Measurements from ENCODE around the gene LGR5. TPM values are rescaled to one million over a fixed set of nuclear protein-coding genes. Genes with fewer than 3 reads are reported as not detected.

LGR5 gene
- total RNA-seq, 1 experiment from 2014 or later: 28.4 TPM

DNA sequence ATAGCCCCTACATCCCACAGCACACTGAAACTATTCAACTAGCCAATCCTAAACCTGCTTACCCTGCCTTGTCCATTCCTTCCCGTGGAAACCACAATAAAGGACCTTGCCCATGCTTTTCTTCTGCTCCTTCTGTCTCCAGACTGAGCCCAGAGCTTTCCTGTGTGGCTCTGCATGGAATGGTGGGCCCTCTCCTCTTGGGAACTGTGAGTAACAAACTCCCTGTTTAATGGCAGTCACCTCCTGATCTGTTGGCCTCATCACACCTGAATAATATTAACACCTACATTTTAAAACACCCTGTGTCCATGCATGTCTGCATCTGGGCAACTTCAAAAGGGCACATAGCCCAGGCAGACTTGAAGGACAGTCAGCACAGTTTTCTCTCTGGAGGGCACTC lies 12.4 kb downstream of the LGR5 start:
- BruUV-seq (replicated peaks): no TSS peak
- TF ChIP-seq, protein P1, sequence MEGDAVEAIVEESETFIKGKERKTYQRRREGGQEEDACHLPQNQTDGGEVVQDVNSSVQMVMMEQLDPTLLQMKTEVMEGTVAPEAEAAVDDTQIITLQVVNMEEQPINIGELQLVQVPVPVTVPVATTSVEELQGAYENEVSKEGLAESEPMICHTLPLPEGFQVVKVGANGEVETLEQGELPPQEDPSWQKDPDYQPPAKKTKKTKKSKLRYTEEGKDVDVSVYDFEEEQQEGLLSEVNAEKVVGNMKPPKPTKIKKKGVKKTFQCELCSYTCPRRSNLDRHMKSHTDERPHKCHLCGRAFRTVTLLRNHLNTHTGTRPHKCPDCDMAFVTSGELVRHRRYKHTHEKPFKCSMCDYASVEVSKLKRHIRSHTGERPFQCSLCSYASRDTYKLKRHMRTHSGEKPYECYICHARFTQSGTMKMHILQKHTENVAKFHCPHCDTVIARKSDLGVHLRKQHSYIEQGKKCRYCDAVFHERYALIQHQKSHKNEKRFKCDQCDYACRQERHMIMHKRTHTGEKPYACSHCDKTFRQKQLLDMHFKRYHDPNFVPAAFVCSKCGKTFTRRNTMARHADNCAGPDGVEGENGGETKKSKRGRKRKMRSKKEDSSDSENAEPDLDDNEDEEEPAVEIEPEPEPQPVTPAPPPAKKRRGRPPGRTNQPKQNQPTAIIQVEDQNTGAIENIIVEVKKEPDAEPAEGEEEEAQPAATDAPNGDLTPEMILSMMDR (IDR thresholded peaks at IDR 0.05; ENCODE audit: insufficient read depth in 1 of 2, low read depth in 1 of 2, low read length in 1 of 2, severe bottlenecking in 1 of 2, unreplicated experiment in 1 of 2): no peak
- no peak overlapping the region for H3K27ac Mint-ChIP-seq (ENCODE audit: unreplicated experiment)
- no peaks in the 10 kb centered on the region for H3K9me3 Mint-ChIP-seq (ENCODE audit: unreplicated experiment)
- no peaks in the 10 kb centered on the region for H3K27me3 Mint-ChIP-seq (ENCODE audit: insufficient read depth, unreplicated experiment)
- peaks cover 10% of the 10 kb centered on the region for H3K36me3 Mint-ChIP-seq (ENCODE audit: insufficient read depth, unreplicated experiment)
- H3K36me3 ChIP-seq (ENCODE audit: control insufficient read depth, insufficient read depth, low read length): no peaks in the 10 kb centered on the region
- intact Hi-C loops (cut with micrococcal nuclease; ENCODE audit: unreplicated experiment): no loop called here
- H3K4me3 ChIP-seq (ENCODE audit: low read depth, low read length): no peak overlapping the region
- POLR2A ChIA-PET: no interaction called here
- no peaks in the 10 kb centered on the region for H3K4me1 ChIP-seq
- no peak overlapping the region for H3K4me3 Mint-ChIP-seq (ENCODE audit: unreplicated experiment)
- CTCF ChIA-PET: no interaction called here
- no peaks in the 10 kb centered on the region for H3K27me3 ChIP-seq (replicated peaks; ENCODE audit: control insufficient read depth, insufficient read depth, low read length)
- no peaks in the 10 kb centered on the region for H3K9me3 ChIP-seq
- no peak for DNase-seq
- no peaks in the 10 kb centered on the region for H3K4me1 Mint-ChIP-seq (ENCODE audit: low read depth, unreplicated experiment)

DNA sequence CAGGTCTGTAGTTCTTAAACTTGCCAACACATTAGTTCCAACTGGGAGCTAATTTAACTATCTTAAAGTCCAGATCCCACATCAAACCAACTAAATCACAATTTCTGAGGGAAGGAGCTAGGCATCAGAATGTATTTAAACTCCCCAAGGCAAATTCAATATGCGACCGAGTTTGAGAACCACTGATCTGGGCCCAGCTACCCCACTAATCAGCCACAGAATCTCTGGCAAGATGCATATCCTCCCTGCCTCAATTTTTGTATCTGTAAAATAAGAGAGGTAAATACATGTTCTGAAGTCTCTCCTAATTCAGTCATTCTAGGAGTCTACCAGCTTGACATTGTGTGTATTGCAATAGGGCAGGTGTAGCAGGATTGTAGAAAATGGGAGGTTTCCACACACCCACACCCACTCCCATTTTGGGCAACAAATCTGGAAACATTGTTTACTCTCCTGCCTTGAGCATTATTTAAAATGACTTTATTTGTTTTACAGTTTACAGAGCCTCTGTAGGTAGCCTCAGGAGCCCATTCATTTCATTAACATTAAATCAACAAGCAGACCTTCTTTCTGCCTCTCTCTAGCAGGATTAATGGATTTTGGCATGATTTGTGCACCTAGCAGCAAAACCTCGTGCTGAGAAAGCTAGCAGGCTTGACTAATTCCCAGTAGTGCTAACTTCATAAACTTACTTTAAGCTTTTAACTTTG lies 15.6 kb downstream of the LGR5 start:
- no TSS peak for BruUV-seq (replicated peaks)
- Histone ChIP-seq H3K36me3 (ENCODE audit: control insufficient read depth, insufficient read depth, low read length) (no peaks in the 10 kb centered on the region), H3K4me1 (peaks cover 9% of the 10 kb centered on the region), H3K27me3 (replicated peaks; ENCODE audit: control insufficient read depth, insufficient read depth, low read length) (no peaks in the 10 kb centered on the region), H3K9me3 (no peaks in the 10 kb centered on the region), H3K4me3 (ENCODE audit: low read depth, low read length) (no peak overlapping the region)
- H3K27me3 Mint-ChIP-seq (ENCODE audit: insufficient read depth, unreplicated experiment): no peaks in the 10 kb centered on the region
- POLR2A ChIA-PET: no interaction called here
- TF ChIP-seq, protein P1 (IDR thresholded peaks at IDR 0.05; ENCODE audit: insufficient read depth in 1 of 2, low read depth in 1 of 2, low read length in 1 of 2, severe bottlenecking in 1 of 2, unreplicated experiment in 1 of 2): no peak
- no peak overlapping the region for H3K27ac Mint-ChIP-seq (ENCODE audit: unreplicated experiment)
- intact Hi-C loops (cut with micrococcal nuclease; ENCODE audit: unreplicated experiment): loop anchor here (5.0 kb wide), 1 partner anchor 97 kb away; no protein-coding TSS in a partner anchor
- H3K4me3 Mint-ChIP-seq (ENCODE audit: unreplicated experiment): no peak overlapping the region
- CTCF ChIA-PET: no interaction called here
- no peak for DNase-seq
- H3K9me3 Mint-ChIP-seq (ENCODE audit: unreplicated experiment): no peaks in the 10 kb centered on the region
- peaks cover 10% of the 10 kb centered on the region for H3K36me3 Mint-ChIP-seq (ENCODE audit: insufficient read depth, unreplicated experiment)
- no peaks in the 10 kb centered on the region for H3K4me1 Mint-ChIP-seq (ENCODE audit: low read depth, unreplicated experiment)

DNA sequence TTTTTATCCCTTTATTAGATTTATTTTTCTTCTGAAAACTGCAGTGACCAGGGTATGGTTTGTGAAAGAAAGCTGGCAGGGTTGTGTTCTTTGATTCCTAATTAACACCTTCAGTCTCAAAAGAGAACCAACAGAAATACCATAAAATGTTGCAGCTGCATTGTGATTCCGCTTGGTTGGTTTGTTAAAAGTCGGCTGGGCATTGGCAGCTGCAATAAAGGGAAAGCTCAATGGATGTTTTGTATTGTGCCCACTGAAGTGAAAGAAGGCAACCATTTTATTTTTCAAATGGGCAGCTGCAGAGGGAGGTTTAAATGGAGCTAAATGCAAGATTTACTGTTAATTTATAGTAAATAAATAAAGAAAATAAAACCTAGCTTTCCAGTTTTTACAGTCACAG lies 16.7 kb downstream of the LGR5 start:
- POLR2A ChIA-PET: no interaction called here
- Histone ChIP-seq H3K9me3 (no peaks in the 10 kb centered on the region), H3K4me3 (ENCODE audit: low read depth, low read length) (no peak overlapping the region), H3K4me1 (peaks cover 20% of the 10 kb centered on the region), H3K36me3 (ENCODE audit: control insufficient read depth, insufficient read depth, low read length) (no peaks in the 10 kb centered on the region), H3K27me3 (replicated peaks; ENCODE audit: control insufficient read depth, insufficient read depth, low read length) (no peaks in the 10 kb centered on the region)
- Mint-ChIP-seq H3K36me3 (ENCODE audit: insufficient read depth, unreplicated experiment) (peaks cover 10% of the 10 kb centered on the region), H3K4me1 (ENCODE audit: low read depth, unreplicated experiment) (no peaks in the 10 kb centered on the region), H3K27me3 (ENCODE audit: insufficient read depth, unreplicated experiment) (no peaks in the 10 kb centered on the region), H3K9me3 (ENCODE audit: unreplicated experiment) (no peaks in the 10 kb centered on the region), H3K4me3 (ENCODE audit: unreplicated experiment) (no peak overlapping the region), H3K27ac (ENCODE audit: unreplicated experiment) (no peak overlapping the region)
- DNase-seq: no peak
- BruUV-seq (replicated peaks): no TSS peak
- TF ChIP-seq, protein P1 (IDR thresholded peaks at IDR 0.05; ENCODE audit: insufficient read depth in 1 of 2, low read depth in 1 of 2, low read length in 1 of 2, severe bottlenecking in 1 of 2, unreplicated experiment in 1 of 2): no peak
- CTCF ChIA-PET: interaction anchor here (0.9 kb wide), 1 partner anchor 291 kb away, joined by 3 read pairs; no protein-coding TSS in a partner anchor
- intact Hi-C loops (cut with micrococcal nuclease; ENCODE audit: unreplicated experiment): loop anchor here (5.0 kb wide), 1 partner anchor 96 kb away; no protein-coding TSS in a partner anchor
